WTC11 (cell line): ENCODE measurements around the gene KRT83.

Source experiments
- CBFB ChIP-seq: sonication (generic); formaldehyde crosslinking; IDR thresholded peaks from 2 replicates; pipeline ENCODE4 v1.8.1; 2022; ENCODE audit warnings: mild to moderate bottlenecking, low read depth, missing genetic modification reagents
- CDX4 ChIP-seq: fragments of 250-450 bp; sonication (Bioruptor Pico); IDR thresholded peaks from 2 replicates; pipeline ENCODE4 v1.9.0; 2021; ENCODE audit warnings: moderate library complexity, mild to moderate bottlenecking, inconsistent platforms, borderline replicate concordance
- CTCF ChIP-seq: fragments of 200-600 bp; IDR thresholded peaks from 2 replicates; pipeline ENCODE4 v1.8.0; 2022; ENCODE audit warnings: antibody characterized with exemption
- GABPB1 ChIP-seq: sonication (generic); formaldehyde crosslinking; IDR thresholded peaks from 2 replicates; pipeline ENCODE4 v1.8.1; 2023; ENCODE audit warnings: mild to moderate bottlenecking, missing genetic modification reagents
- IRF2 ChIP-seq: sonication (generic); formaldehyde crosslinking; IDR thresholded peaks from 2 replicates; pipeline ENCODE4 v1.8.0; 2022; ENCODE audit warnings: low read depth, missing genetic modification reagents, borderline replicate concordance
- JAZF1 ChIP-seq: fragments of 250-450 bp; sonication (Bioruptor Pico); IDR thresholded peaks from 2 replicates; pipeline ENCODE4 v1.9.0; 2021; ENCODE audit warnings: moderate library complexity, mild to moderate bottlenecking, inconsistent platforms
- NR2C2 ChIP-seq: sonication (generic); formaldehyde crosslinking; IDR thresholded peaks from 2 replicates; pipeline ENCODE4 v1.8.0; 2022; ENCODE audit warnings: mild to moderate bottlenecking, missing genetic modification reagents
- USF1 ChIP-seq: sonication (generic); formaldehyde crosslinking; IDR thresholded peaks from 2 replicates; pipeline ENCODE4 v1.8.0; 2022; ENCODE audit warnings: mild to moderate bottlenecking, missing genetic modification reagents
- ZBTB43 ChIP-seq: sonication (generic); formaldehyde crosslinking; IDR thresholded peaks from 2 replicates; pipeline ENCODE4 v1.8.1; 2023; ENCODE audit warnings: mild to moderate bottlenecking, missing genetic modification reagents
- ZNF512 ChIP-seq: sonication (generic); formaldehyde crosslinking; IDR thresholded peaks from 2 replicates; pipeline ENCODE4 v1.8.1; 2022; ENCODE audit warnings: missing genetic modification reagents, borderline replicate concordance

GRCh38 chr12:52280796-52281560, 40.2 kb downstream of the KRT83 start:
- no peak for TF ChIP-seq CTCF
- no peak for TF ChIP-seq ZBTB43 (CRISPR knock-in tag)
- TF ChIP-seq IRF2 = no peak
- no peak for TF ChIP-seq CDX4 (CRISPR knock-in tag)
- TF ChIP-seq GABPB1 (CRISPR knock-in tag) = no peak
- no peak for TF ChIP-seq NR2C2 (CRISPR knock-in tag)
- TF ChIP-seq USF1 = no peak
- TF ChIP-seq ZNF512 (CRISPR knock-in tag) = no peak
- no peak for TF ChIP-seq CBFB (CRISPR knock-in tag)
- TF ChIP-seq JAZF1 (CRISPR knock-in tag) = no peak
